ENCODE measurements around the gene IFNLR1.

IFNLR1 gene

DNA sequence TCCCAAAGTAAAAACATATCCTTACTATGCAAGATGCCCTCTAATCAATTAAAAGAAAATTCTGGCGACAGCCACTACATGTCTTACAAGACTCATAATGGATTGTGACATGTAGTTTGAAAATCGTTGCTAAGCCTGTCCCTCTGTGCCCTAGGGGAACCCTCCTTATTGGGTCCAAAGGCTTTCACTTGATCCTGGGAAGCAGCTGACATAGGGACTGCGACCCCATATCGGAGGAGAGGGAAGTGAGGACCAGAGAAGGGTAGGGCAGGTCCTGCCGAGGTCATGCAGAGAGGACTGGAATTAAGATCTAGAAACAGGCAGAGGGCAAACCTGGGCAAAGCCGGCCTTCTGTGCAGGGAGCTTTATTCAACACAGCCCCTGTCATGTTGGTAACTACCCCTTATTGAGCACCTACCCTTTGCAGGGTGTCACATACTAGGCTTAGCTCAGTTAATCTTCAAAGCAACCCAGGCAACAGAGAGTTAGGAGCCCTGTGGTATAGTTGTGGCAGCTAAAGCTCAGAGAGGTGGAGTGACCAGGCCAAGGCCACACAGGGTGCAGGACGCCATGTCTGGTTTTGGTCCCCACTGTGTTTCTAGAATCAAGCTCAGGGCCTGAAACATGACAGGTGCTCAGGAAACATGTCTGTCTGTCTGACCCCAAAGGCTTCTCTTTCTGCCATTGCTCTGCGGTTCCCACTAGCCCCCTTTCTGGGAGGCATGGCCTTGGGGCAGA, 18.4 kb upstream of the IFNLR1 start:
- DNase-seq (ENCODE audit: low spot score), result no peak

DNA sequence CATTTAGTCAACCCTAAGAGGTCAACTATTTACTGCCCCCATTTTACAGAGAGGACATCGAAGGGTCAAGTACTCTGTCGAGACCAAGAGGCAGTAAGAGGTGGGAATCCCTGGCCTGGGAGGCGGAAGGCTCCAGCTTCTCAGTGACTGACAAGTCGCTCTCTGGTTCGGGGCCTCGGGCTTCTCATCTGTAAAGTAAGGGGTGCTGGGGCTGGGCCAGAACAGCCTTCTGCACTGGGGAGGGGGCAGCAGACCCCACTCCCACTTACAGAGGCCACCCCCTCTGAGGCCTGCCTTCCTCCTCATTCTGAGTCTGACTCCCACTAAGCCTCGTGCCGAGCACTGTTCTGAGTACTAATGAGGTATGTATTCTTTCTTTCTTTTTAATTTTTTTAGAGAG, 17.0 kb upstream of the IFNLR1 start:
- DNase-seq (ENCODE audit: low spot score), result no peak

DNA sequence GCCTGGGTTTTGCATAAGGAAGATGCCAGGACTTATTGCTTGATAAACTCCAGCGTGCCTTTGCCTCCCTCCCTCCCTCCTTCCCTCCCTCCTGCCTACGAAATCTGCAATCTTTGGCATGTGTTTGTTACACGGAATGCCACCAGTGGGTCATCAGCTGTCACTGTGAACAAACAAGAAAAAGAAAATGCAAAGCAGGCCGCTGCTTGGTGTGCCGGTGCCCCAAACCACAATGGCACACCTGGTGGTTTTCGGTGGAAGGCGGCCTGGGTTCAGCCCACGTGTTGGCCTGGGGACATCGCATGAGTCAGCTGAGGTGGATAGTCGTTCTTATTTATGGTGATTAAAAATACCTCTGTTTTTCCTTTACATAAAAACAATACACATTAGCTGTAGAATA, 16.3 kb upstream of the IFNLR1 start:
- DNase-seq (ENCODE audit: low spot score), result peak; percentile 42

DNA sequence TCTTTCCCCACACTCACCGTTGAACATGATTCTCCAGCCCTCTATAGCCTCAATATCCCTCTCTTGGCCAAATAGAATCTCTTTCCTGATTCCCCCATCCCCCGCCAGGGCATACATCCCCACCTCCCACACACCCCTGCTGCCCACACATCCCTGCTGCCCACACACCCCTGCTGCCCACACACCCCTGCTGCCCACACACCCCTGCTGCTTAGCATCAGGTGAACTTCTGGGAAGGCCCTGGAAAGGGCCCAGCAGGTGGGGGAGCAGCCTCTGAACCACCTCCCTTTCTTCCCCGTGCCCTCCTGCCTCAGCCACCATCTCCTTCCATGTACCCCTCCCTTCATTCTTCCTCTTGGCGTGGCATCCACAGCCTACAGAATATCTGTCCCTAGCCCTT, 15.9 kb upstream of the IFNLR1 start:
- no peak for DNase-seq (ENCODE audit: low spot score)

DNA sequence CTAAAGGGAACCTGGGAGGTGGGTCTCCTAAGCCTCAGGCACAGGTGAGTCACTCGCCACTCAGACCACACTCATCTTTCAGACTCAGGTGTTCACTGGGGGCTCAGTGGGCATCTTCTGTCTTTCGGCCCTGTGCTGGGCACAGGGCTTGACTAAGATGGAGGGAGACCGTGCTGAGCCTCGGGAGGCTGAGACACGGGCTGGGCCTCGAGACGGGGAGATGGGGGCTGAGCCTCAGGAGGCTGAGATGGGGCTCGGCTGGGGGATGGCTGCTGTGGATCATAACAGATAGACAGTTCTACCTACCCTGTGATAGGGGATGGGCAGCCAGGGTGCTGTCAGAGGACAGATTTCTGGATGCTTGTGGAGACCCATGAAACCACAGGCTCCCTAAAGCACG, 15.5 kb upstream of the IFNLR1 start:
- no peak for DNase-seq (ENCODE audit: low spot score)

DNA sequence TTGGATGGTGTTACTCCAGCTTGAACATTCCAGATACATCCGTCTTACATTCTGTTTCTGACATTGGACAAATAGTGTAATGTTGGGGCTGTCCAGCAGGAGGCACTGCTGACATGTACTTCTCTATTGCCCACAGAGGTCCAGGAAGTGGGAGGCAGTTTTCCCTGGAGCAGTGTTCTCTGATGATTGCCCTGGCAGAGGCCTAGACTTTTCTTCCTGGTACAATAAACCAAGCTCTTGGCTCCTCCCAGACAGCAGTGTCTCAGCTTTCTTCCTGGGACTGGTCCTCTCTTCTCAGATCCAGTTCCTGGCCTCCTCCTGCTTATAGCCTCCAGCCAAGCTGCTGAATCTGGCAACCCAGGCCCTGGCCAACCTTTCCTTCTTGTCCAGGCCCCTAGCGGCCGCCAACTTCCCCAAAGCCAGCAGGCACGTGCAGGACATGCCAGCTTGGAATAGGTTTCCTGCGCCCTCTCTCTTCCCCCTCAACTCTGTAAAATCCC, 14.9 kb upstream of the IFNLR1 start:
- DNase-seq (ENCODE audit: low spot score), result peak; percentile 95

DNA sequence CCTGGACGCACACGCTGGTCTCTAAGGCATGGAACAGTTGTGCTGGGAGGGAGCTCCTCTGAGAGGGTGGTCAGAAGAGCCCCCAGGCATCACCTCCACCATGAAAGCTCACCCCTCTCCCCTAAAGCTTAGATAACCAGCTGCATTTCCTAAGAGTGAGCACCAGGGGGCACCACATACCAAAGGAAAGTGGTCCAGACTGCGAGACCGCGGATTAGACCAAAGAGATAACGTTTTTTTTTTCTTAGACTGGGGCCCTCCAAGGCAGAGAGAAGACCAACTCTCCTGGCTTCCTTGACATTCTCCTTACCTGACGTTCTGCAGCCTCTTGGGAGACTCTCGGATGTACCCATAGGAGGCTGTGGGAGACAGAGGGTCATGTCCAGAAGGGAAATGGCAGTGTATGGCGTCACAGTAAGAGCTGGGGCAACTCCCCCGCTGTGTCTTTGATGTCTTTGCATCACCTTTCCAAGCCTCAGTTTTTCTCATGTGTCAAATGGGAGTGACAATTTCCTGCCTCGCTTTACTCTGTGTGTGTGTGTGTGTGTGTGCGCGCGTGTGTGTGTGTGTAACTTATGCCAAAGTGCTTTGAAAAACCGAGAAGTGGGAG, 12.3 kb upstream of the IFNLR1 start:
- DNase-seq (ENCODE audit: low spot score), result peak; percentile 60

DNA sequence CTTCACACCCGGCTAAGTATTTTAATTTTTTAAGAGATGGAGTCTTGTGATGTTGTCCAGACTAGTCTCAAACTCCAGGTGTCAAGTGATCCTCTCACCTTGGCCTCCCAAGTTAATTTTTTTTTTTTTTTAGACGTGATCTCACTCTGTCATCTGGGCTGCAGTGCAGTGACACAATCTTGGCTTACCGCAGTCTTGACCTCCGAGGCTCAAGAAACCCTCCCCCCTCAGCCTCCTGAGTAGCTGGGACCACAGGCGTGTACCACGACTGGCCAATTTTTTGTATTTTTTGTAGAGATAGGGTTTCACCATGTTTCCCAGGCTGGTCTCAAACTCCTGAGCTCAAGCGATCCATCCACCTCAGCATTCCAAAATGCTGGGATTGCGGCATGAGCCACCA, 11.7 kb upstream of the IFNLR1 start:
- DNase-seq (ENCODE audit: low spot score), result no peak

DNA sequence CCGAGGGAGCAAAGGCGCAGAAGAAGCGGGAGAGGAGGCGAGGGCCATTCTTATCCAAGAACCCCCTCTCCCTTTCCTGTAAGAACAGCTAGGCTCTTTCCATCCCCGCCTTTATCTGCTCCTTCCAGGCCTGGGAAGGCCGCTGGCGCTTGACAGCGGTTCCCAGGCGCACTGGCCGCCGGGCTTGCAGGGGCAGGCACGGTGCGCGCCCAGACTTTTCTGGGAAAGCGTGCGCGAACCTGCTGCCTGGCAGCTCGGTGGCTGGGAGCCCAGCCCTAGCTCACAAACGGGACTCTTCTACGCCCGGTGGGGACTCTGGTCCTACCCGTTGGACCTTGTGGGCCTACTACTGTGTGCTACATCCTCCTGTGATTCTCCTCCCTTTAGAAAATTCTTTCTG, 8.8 kb upstream of the IFNLR1 start:
- DNase-seq (ENCODE audit: low spot score), result no peak

DNA sequence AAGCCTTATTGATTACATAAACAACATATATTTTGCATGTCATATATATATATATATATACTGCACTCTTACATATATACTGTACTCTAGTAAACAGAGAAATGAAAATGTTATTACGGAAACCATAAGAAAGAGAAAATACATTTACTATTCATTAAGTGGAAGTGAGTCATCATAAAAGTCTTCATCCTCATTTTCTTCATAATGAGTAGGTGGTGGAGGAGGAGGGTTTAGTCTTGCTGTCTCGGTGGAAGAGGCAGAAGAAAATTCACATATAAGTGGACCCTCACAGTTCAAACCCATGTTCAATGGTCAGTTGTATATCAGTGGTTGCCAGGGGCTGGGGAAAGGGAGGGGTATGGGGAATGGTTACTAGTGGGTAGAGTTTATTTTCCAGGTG, 8.0 kb upstream of the IFNLR1 start:
- DNase-seq (ENCODE audit: low spot score), result no peak

DNA sequence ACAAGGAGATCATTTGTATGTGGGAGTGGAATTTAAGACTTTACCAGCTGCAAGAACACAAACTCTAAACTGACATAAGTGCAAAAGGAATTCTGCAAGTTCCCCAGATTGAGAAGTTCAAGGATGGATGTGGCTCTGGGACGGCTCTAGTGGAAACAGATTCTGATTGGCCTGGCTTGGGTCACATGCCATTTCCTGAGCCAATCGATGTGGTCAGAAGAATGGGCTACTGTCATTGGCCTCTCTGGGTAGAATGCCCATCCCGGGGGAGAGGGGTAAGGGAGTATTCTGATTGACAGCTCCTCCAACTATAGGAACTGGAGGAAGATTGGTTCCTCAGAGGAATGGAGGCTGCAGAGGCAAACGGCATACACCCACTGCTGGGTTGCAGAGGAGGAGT, 6.0 kb upstream of the IFNLR1 start:
- DNase-seq (ENCODE audit: low spot score), result no peak

DNA sequence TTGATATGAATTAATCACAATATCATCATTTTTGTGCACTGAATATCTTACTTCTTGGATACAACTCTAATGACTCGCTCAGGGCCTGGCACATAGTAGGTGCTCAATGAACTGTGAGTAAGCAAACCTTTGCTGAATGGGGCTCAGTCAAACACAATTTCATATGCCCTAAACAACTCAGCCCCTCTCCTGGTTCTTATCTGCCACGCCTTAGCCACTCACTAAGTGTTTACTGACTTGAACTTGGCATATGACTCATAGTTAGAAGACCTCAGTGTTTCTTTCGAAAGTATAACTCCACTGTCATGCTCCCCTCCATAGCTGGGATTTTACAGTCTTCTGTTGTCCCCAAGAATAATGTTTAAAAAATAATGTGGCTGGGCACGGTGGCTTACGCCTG, 4.8 kb upstream of the IFNLR1 start:
- peak; percentile 77 for DNase-seq (ENCODE audit: low spot score)

DNA sequence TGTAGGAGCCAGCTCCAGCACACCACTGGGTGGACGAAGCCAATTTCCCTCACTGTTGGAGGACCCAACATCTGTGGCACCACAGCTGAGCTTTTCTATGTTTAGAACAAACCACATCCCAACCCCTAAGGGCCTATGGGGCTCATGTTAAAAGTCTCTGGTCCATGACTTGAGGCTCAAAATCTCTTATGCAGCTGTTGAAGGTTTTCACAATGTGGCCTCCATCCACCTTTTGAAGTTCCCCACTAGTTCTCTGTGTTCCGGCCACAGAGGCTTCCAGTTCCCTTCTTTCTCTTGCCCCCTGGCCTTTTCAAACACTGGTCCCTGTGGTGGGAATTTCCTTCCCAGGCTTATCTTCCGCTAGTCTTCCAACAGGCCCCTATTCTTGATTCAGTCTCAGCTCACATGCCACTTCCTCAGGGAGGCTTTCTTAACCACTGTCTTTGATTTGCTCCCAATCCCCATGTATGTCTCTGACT, 3.9 kb upstream of the IFNLR1 start:
- no peak for DNase-seq (ENCODE audit: low spot score)

DNA sequence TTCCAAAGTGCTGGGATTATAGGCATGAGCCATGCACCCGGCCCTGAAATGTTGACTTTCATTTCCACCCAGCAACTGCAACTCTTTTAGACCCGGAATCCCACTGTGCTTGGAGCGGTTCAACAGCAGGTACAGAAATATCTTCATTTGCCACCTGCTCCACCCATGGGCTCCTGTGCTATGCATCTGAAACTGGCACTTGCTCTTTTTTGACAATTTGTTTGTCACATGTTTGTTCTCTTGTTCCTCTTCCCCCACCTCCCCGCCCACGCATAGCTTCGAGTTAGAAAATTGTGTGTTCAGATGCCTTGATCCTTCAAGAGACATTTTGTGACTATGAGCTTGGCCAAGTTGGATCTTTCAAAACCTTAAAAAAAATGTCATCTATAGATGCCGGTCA, 2.4 kb upstream of the IFNLR1 start:
- no peak for DNase-seq (ENCODE audit: low spot score)

DNA sequence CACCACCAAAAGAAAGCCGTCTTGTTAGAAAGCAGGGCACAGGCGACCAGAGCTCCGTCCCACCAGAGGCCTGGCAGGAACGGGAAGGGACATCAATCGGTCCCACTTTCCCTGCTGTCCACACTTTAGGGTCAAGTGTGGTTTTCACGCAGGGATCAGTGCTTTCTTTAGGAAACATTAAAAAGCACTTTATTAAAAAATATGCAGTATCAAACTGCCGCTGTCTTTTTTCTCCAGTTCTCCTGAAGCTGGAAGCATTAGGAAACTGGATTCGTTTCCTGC, 437 bp downstream of the IFNLR1 start:
- no peak for DNase-seq (ENCODE audit: low spot score)

DNA sequence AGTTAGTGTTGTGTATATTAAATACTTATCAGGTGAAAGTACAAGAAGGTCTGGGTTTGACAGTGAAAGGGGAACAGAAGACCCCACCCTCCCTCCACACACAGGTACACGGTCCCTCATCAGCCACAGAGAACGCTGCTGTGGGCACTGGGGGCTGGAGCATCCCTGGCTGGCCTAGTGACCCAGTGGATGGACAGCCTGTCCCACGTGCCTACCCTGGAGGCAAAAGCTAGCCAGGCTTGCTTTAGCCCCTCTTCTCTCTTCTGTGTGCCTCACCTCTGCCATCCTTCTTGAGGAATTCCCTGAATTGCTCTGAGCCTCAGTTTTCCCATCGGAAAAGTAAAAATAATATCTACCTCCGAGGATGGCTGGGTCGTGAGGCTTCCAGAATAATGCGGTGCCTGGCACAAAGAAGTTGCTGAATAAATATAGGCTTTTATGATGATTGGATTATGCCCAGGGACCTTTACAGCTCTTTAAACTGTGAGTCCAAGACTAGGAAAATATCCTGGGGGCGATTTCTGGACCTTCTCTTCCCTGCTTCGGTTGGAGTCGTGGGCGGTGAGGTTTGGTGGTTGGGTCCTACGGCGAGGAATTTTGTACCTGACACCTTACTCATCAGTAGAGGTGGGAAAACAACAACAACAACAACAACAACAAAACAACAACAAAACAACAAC, 918 bp downstream of the IFNLR1 start:
- DNase-seq (ENCODE audit: low spot score), result no peak

DNA sequence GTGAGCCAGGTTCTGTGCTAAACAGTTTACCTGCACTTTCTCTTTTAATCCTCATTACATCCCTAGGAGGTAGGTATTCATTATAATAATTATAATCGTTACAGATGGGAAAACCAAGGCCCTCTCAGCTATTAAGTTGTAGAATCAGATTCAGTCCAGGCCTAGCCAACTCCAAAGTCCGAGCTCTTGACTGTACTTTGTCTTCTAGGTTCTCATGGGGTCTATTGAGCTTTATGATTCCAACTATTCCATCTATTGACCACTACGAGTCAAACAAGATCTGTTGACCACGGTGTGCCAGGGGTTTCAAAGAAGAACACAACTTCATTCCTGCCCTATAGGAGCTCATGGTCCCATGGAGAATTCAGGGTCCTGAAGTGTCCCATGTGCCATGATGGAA, 2.0 kb downstream of the IFNLR1 start:
- DNase-seq (ENCODE audit: low spot score), result no peak

DNA sequence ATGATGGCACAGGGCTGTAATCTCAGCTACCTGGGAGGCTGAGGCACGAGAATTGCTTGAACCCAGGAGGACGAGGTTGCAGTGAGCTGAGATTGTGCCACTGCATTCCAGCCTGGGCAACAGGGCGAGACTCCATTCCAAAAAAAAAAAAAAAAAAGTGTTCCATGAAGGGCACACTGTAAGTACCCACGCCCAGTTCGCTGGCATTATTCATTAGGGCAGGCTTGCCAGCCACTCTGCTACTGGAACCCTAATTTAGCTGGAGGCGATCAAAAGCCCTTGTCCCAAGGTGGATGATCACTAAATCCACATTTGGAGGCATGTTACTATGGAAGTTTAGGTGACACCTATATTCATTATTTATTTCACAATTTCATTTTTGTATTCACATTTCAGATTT, 5.0 kb downstream of the IFNLR1 start:
- no peak for DNase-seq (ENCODE audit: low spot score)

DNA sequence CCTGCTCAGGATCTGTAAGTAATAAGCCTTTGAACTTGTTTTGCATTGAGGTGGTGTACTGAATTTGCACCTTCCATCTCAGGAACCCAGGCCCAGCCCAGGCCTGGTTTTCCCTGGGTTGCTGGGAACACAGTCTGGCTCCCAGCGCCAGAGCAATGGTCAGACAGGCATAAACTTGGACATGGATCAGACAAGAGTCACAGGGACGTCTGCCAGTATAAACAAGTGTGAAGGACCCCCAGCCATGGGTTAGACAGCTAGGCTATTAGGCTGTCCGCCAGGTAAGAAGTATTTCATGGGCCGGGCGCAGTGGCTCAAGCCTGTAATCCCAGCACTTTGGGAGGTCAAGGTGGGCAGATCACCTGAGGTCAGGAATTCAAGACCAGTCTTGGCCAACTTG, 5.5 kb downstream of the IFNLR1 start:
- no peak for DNase-seq (ENCODE audit: low spot score)

DNA sequence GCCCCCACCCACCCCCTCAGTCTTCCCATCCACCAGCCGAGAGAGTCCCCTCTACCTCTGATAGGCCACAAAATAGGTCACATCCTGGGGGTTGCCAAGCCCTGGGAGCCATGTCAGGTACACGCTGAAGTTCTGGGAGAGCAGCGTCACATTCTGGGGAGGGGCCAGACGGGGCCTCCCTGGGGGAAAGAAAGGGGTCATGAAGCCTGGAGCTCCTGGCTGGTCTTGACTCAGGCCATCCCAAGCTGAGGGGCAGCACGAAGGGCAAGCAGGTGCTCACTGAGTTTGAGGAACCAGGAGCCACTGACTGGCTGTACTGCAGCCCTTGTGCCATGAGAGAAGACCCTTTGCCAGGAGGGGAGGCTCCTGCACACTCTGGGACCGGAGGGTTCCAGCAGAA, 6.4 kb downstream of the IFNLR1 start:
- no peak for DNase-seq (ENCODE audit: low spot score)

DNA sequence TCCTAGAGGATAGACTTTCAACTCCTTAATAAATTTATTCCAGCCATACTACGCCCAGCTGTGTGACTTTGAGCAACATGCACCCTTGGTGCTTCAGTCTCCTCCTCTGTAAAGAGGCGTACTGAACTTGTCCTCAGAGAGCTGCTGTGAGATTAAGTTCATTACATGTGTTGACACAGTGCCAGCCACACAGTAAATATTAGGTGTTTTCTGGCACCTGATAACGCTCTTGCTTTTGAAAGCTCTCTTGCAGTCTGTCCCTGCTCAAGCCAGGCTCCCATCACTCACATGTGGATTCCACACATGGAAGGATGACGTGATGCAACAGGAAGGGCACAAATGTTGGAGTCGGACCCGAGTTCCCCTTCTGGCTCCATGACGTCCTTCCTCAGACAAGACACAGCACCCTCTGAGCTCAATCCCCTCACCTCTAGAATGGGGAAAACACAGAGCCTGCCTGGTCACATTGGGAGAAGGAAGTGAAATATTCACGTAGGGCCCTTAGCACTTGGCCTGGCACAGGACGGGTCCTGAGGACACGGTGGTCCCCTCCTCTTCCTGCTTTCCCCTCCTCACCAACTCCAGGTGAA, 7.7 kb downstream of the IFNLR1 start:
- DNase-seq (ENCODE audit: low spot score), result no peak

DNA sequence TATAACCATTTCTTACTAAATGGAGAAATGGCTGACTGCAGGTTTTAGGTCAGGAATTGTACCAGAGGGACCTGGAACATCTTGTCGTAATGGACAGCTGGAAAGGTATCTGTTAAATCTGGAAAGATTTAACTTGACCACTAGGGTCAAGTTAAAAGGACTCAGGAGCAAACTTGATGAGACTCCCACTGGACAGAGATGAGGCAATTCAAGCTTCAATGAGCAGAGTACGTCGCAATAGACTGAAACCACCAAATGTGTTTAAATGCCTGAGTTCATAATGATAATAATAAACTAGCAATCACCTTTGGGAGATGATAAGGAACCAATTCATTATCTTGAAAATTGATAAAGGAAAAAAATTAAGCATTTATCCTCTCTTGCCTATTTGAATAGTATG, 8.7 kb downstream of the IFNLR1 start:
- no peak for DNase-seq (ENCODE audit: low spot score)

DNA sequence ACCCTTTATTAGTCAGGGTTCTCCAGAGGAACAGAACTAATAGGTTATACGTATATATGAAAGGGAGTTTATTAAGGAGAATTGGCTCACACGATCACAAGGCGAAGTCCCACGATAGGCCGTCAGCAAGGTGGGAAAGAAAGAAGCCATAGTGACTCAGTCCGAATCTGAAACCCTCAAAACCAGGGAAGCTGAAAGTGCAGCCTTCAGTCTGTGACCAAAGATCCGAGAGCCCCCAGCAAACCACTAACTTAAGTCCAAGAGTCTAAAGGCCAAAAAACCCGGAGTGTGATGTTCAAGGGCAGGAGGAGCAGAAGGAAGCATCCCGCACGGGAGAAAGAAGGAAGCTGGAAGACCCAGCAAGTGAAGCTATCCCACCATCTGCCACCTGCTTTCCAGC, 9.9 kb downstream of the IFNLR1 start:
- DNase-seq (ENCODE audit: low spot score), result no peak
